Osteoblast (primary cell): Measurements from ENCODE around the gene ARHGEF17. TPM values are rescaled to one million over a fixed set of nuclear protein-coding genes. Genes with fewer than 3 reads are reported as not detected.
A peak's percentile ranks its signal among the peaks of the same experiment; 100 is the strongest.

ENCODE experiments used
- DNase-seq: peaks from one replicate; pipeline ENCODE4 v3.0.0; 2011; ENCODE audit warnings: low spot score, mixed read lengths; ENCODE audit not compliant: insufficient read length; ENCODE audit errors: missing footprints
- H2AFZ ChIP-seq: 2 replicates; pipeline ENCODE4 v1.6.0; 2011; ENCODE audit warnings: mild to moderate bottlenecking, low read length
- H3K27ac ChIP-seq: 2 replicates; pipeline ENCODE4 v1.5.1; 2011; ENCODE audit warnings: mild to moderate bottlenecking, low read depth, low read length, moderate library complexity
- H3K27me3 ChIP-seq: 2 replicates; pipeline ENCODE4 v1.6.0; 2012; ENCODE audit warnings: mild to moderate bottlenecking, control low read depth, inconsistent platforms, low read length, moderate library complexity; ENCODE audit not compliant: insufficient read depth
- H3K36me3 ChIP-seq: 2 replicates; pipeline ENCODE4 v1.5.1; 2011; ENCODE audit warnings: mild to moderate bottlenecking, low read length, control low read depth, moderate library complexity; ENCODE audit not compliant: insufficient read depth
- H3K4me1 ChIP-seq: 2 replicates; pipeline ENCODE4 v1.5.1; 2011; ENCODE audit warnings: mild to moderate bottlenecking, low read length, control low read depth, moderate library complexity; ENCODE audit not compliant: insufficient read depth
- H3K4me2 ChIP-seq: 2 replicates; pipeline ENCODE4 v1.6.0; 2011; ENCODE audit warnings: mild to moderate bottlenecking, low read length; ENCODE audit not compliant: insufficient read depth
- H3K4me3 ChIP-seq: fragments of 200-600 bp; sonication (generic); 3 replicates; pipeline ENCODE4 v1.5.1; 2012; ENCODE audit warnings: mild to moderate bottlenecking, low read length, inconsistent platforms; ENCODE audit not compliant: insufficient read depth
- H3K79me2 ChIP-seq: 2 replicates; pipeline ENCODE4 v1.6.0; 2012; ENCODE audit warnings: mild to moderate bottlenecking, low read length, control low read depth, inconsistent platforms; ENCODE audit not compliant: insufficient read depth
- H3K9me3 ChIP-seq: 2 replicates; pipeline ENCODE4 v1.5.1; 2011; ENCODE audit warnings: low read depth, low read length, control low read depth
- H4K20me1 ChIP-seq: 2 replicates; pipeline ENCODE4 v1.6.0; 2012; ENCODE audit warnings: mild to moderate bottlenecking, low read length, control low read depth; ENCODE audit not compliant: insufficient read depth
- total RNA-seq: library from RNA; depleted of rRNA; stranded (reverse); fragments of >200 nt; gene quantifications from 2 replicates; pipeline ENCODE4 v1.2.3, GENCODE V29; 2012
- TF ChIP-seq, protein P1 (sequence below): IDR thresholded peaks from 2 replicates; pipeline ENCODE4 v1.5.1; 2011; ENCODE audit warnings: mild to moderate bottlenecking, low read depth, low read length, moderate library complexity; ENCODE audit errors: extremely low read depth

The ARHGEF17 gene
- total RNA-seq, 1 donor, result 67.0 TPM

DNA sequence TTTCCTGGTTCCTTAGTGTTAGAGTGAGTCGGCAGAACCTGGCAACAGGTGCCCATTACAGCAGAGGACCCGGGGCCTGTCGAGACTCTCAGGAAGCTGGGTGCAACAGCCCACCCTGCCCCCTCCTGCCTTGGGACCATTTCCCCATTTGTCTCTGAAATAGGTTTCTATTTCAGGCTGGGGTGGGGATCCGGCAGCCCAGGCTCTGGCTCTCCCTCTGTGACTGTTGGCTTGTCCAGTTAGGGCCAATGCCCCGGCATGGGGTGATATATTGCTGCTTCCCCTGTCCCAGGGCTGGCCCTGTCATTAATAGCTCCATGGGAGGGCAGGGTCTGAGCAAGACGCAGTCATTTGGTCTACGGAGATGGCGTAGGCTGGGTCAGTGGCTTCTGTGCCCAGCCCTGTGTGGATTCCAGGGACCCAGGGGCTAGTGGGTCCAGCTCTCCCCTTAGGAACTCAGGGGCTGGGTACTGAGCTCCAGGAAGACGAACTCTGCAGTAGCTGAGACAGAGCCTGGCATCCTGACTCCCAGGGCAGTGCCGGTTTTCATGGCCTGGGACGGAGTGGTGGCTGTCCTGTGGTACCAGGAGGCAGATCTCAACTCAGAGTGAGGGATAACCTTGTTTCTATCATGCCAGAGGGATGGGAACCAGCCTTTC is 33.2 kb upstream of the ARHGEF17 start:
- Histone ChIP-seq H3K9me3 (no peaks in the 10 kb centered on the region), H3K4me2 (no peak overlapping the region), H3K4me3 (no peak overlapping the region), H2AFZ (no peak overlapping the region), H3K27me3 (no peaks in the 10 kb centered on the region), H3K27ac (no peak overlapping the region), H3K4me1 (no peaks in the 10 kb centered on the region), H4K20me1 (peaks cover 9% of the 10 kb centered on the region), H3K36me3 (no peaks in the 10 kb centered on the region), H3K79me2 (no peaks in the 10 kb centered on the region)
- no peak for DNase-seq
- TF ChIP-seq, protein P1, sequence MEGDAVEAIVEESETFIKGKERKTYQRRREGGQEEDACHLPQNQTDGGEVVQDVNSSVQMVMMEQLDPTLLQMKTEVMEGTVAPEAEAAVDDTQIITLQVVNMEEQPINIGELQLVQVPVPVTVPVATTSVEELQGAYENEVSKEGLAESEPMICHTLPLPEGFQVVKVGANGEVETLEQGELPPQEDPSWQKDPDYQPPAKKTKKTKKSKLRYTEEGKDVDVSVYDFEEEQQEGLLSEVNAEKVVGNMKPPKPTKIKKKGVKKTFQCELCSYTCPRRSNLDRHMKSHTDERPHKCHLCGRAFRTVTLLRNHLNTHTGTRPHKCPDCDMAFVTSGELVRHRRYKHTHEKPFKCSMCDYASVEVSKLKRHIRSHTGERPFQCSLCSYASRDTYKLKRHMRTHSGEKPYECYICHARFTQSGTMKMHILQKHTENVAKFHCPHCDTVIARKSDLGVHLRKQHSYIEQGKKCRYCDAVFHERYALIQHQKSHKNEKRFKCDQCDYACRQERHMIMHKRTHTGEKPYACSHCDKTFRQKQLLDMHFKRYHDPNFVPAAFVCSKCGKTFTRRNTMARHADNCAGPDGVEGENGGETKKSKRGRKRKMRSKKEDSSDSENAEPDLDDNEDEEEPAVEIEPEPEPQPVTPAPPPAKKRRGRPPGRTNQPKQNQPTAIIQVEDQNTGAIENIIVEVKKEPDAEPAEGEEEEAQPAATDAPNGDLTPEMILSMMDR, result no peak

DNA sequence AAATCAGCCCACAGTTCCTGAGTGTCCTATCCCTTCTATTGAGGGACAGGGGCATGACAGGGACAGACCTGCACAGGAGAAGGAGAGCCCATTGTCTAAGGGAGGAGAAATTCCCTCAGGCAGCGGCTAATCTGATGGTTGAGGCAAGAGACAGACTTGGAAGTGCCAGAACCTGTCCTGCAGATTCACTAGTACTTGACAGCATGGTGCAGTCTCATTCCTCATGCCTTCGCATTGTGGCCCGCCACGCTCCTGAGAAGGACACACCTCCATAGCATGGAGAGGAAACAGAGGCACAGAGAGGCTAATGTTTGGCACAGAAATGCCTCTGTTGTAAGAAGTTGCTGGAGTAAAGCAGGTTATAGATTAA is 32.7 kb upstream of the ARHGEF17 start:
- no peaks in the 10 kb centered on the region for H3K36me3 ChIP-seq
- H4K20me1 ChIP-seq, result peaks cover 4% of the 10 kb centered on the region
- H3K9me3 ChIP-seq, result no peaks in the 10 kb centered on the region
- H3K4me2 ChIP-seq, result no peak overlapping the region
- no peaks in the 10 kb centered on the region for H3K79me2 ChIP-seq
- no peak for DNase-seq
- no peak overlapping the region for H2AFZ ChIP-seq
- no peak overlapping the region for H3K4me3 ChIP-seq
- H3K27me3 ChIP-seq, result no peaks in the 10 kb centered on the region
- H3K4me1 ChIP-seq, result no peaks in the 10 kb centered on the region
- TF ChIP-seq, protein P1, result no peak
- H3K27ac ChIP-seq, result no peak overlapping the region

DNA sequence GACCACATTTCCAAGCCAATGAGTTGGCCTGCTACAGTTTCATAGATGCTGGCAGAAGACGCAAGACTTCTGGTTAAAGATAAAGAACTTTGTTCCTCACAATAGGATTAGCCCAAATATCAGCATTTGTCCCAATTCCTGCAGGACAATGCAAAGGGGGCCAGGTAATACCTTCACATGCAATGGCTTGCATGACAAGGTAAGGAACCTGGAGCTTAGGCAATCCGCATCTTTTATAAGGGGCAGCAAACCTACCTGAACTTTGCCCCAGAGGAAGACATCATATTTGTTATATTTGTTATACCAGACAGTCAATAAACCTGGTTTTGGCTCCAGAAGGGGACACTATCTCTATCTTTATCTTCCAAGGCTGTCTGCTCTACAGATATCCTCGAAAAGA is 30.6 kb upstream of the ARHGEF17 start:
- no peak for DNase-seq
- no peak overlapping the region for H2AFZ ChIP-seq
- H3K4me3 ChIP-seq, result no peak overlapping the region
- H3K4me2 ChIP-seq, result no peak overlapping the region
- H3K27ac ChIP-seq, result no peak overlapping the region
- peaks cover 3% of the 10 kb centered on the region for H3K4me1 ChIP-seq
- H4K20me1 ChIP-seq, result peaks cover 3% of the 10 kb centered on the region
- H3K79me2 ChIP-seq, result no peaks in the 10 kb centered on the region
- H3K36me3 ChIP-seq, result no peaks in the 10 kb centered on the region
- H3K9me3 ChIP-seq, result no peaks in the 10 kb centered on the region
- TF ChIP-seq, protein P1, result no peak
- H3K27me3 ChIP-seq, result no peaks in the 10 kb centered on the region

DNA sequence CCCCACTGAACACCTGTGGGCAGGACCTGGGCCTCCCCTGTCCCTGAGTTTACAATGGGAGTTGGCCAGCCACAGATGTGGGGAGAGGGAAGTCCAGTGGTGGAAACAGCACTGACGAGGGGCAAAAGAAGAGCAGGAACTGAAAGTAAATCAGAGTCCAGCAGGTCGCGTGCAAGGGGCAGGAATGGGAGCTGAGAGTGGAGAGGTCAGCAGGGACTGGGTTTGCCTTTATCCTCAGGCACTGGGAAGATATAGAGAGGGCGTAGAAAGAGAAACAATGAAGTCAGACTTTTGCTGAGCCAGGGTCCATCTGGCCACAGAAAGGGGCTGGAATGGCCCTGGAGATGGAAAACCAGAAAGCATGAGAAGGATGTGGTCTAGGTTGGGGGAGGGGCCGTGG is 27.4 kb upstream of the ARHGEF17 start:
- no peak overlapping the region for H3K4me3 ChIP-seq
- H3K27me3 ChIP-seq, result no peaks in the 10 kb centered on the region
- H3K4me2 ChIP-seq, result peak overlapping the region; percentile 36
- no peak overlapping the region for H3K27ac ChIP-seq
- H3K36me3 ChIP-seq, result no peaks in the 10 kb centered on the region
- H4K20me1 ChIP-seq, result no peaks in the 10 kb centered on the region
- TF ChIP-seq, protein P1, result no peak
- H2AFZ ChIP-seq, result no peak overlapping the region
- no peak for DNase-seq
- no peaks in the 10 kb centered on the region for H3K9me3 ChIP-seq
- no peaks in the 10 kb centered on the region for H3K79me2 ChIP-seq
- H3K4me1 ChIP-seq, result peaks cover 3% of the 10 kb centered on the region
